Measurements from ENCODE around the gene NIPBL.

NIPBL gene

GRCh38 chr5:36958612-36959011 is 82.0 kb downstream of the NIPBL start:
- Histone ChIP-seq H3K4me1 (ENCODE audit: control insufficient read depth in 1 of 2, insufficient read depth in 1 of 2, low read depth in 1 of 2, low read length in 1 of 2) (no peaks in the 10 kb centered on the region), H3K9me3 (no peaks in the 10 kb centered on the region), H3K36me3 (peaks cover 71% of the 10 kb centered on the region), H3K27me3 (no peaks in the 10 kb centered on the region), H3K4me3 (ENCODE audit: low read depth in 1 of 2, low read length in 1 of 2) (no peak overlapping the region), H3K27ac (no peak overlapping the region)
- no peak for TF ChIP-seq CTCF (IDR thresholded peaks at IDR 0.05)

GRCh38 chr5:36965179-36965578 is 88.6 kb downstream of the NIPBL start:
- no peak overlapping the region for H3K4me3 ChIP-seq (ENCODE audit: low read depth in 1 of 2, low read length in 1 of 2)
- H3K36me3 ChIP-seq, result peaks cover 75% of the 10 kb centered on the region
- no peak for TF ChIP-seq CTCF (IDR thresholded peaks at IDR 0.05)
- H3K9me3 ChIP-seq, result no peaks in the 10 kb centered on the region
- no peaks in the 10 kb centered on the region for H3K27me3 ChIP-seq
- H3K27ac ChIP-seq, result no peak overlapping the region
- H3K4me1 ChIP-seq (ENCODE audit: control insufficient read depth in 1 of 2, insufficient read depth in 1 of 2, low read depth in 1 of 2, low read length in 1 of 2), result no peaks in the 10 kb centered on the region

- Histone ChIP-seq H3K4me3 (ENCODE audit: low read depth in 1 of 2, low read length in 1 of 2) (no peak overlapping the region), H3K36me3 (peaks cover 80% of the 10 kb centered on the region), H3K27ac (no peak overlapping the region), H3K27me3 (no peaks in the 10 kb centered on the region), H3K4me1 (ENCODE audit: control insufficient read depth in 1 of 2, insufficient read depth in 1 of 2, low read depth in 1 of 2, low read length in 1 of 2) (no peaks in the 10 kb centered on the region), H3K9me3 (no peaks in the 10 kb centered on the region)
- no peak for TF ChIP-seq CTCF (IDR thresholded peaks at IDR 0.05)
Measured at GRCh38 chr5:36969700-36970395, 93.3 kb downstream of the NIPBL start.

- H3K36me3 ChIP-seq, result peaks cover 39% of the 10 kb centered on the region
- no peak overlapping the region for H3K4me3 ChIP-seq (ENCODE audit: low read depth in 1 of 2, low read length in 1 of 2)
- H3K27me3 ChIP-seq, result no peaks in the 10 kb centered on the region
- H3K4me1 ChIP-seq (ENCODE audit: control insufficient read depth in 1 of 2, insufficient read depth in 1 of 2, low read depth in 1 of 2, low read length in 1 of 2), result no peaks in the 10 kb centered on the region
- H3K27ac ChIP-seq, result no peak overlapping the region
- no peaks in the 10 kb centered on the region for H3K9me3 ChIP-seq
- TF ChIP-seq CTCF (IDR thresholded peaks at IDR 0.05), result no peak
Measured at GRCh38 chr5:36978196-36978595, 101.6 kb downstream of the NIPBL start.

- no peak overlapping the region for H3K4me3 ChIP-seq (ENCODE audit: low read depth in 1 of 2, low read length in 1 of 2)
- H3K36me3 ChIP-seq, result peaks cover 18% of the 10 kb centered on the region
- H3K27me3 ChIP-seq, result no peaks in the 10 kb centered on the region
- no peaks in the 10 kb centered on the region for H3K4me1 ChIP-seq (ENCODE audit: control insufficient read depth in 1 of 2, insufficient read depth in 1 of 2, low read depth in 1 of 2, low read length in 1 of 2)
- H3K27ac ChIP-seq, result no peak overlapping the region
- no peaks in the 10 kb centered on the region for H3K9me3 ChIP-seq
- TF ChIP-seq CTCF (IDR thresholded peaks at IDR 0.05), result no peak
Measured at GRCh38 chr5:36982146-36982545, 105.6 kb downstream of the NIPBL start.
